Activated CD4-positive, CD25-positive, alpha-beta regulatory T cell (primary cell): ENCODE measurements around the gene MUSTN1.

Experiments
- DNase-seq, 4 experiments: peaks; one replicate each; lab custom pipeline; 2025; lab: John Stamatoyannopoulos, UW

MUSTN1 gene

DNA sequence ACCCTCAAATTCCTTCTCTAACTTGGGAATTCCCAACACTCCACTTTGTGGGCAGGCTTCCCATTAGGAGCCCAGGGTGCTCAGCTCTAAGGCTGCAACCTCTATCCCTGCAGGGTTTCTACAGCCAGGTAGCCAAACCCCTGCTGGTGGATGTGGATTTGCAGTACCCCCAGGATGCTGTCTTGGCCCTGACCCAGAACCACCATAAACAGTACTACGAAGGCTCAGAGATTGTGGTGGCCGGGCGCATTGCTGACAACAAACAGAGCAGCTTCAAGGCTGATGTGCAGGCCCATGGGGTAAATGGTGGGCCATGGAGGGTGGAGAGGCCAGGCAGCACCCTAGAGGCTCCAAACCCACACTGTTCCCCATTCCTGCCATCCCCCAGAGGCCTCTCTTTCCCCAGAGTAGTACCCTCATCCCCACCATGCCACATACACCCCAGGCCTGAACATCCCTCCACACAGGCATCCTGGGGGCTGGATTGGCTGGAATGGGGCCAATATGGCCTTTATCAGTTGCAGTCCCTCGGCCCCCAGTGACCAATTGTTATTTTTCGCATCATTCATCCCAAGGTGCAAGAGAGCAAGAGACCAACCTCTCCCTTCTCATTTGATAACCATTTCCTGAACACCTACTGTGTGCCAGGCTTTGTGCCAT lies 49.8 kb downstream of the MUSTN1 start:
- DNase-seq, result no peak

DNA sequence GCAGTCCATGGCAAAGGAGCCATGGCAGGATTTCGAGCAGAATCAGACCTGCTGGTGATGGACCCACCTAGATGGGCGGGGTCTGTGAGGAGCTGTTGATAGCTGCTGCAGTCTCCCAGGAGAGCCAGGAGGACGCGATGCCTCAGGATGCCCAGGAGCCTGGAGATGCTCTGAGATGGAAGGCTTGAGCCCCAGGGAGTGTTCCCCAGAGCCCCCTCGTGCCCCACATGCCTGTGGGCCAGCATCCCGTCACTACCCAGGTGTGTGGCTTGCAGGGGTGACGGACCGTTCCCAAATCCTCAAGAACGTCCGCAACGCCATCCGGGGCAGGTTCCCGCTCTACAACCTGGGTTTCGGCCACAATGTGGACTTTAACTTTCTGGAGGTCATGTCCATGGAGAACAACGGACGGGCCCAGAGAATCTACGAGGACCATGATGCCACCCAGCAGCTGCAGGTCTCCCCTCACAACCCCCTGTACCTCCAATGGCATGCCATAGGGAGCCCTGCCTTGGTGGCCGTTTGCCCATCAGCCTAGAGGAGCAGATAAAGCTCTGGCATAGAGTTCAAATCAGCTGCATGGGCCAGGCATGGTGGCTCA lies 50.7 kb downstream of the MUSTN1 start:
- DNase-seq, result no peak

DNA sequence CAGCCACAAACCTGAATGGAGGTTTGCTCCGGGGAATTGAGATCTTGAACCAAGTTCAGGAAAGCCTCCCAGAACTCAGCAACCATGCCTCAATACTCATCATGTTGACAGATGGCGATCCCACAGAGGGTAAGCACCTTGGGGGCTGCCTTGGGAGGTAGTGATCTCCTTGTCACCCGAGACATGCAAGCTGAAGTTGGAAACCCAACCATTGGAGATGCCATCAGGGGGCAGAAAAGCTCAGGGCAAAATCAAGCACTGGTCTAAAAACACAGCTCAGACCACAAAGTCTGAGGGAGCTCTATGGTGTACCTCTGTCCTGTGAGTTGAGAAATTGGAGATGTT lies 51.6 kb downstream of the MUSTN1 start:
- no peak for DNase-seq
